K562 (cell line): ENCODE results near the gene BTAF1. TPM values are rescaled to one million over a fixed set of nuclear protein-coding genes. Genes with fewer than 3 reads are reported as not detected.

Experiments
- ATF1 ChIP-seq, 2 experiments: fragments of 450-650 bp in 1 of 2; IDR thresholded peaks; 2 replicates each; pipeline ENCODE4 v1.6.1; 2016; ENCODE audit warnings: missing compliant biosample characterization in 1 of 2, missing genetic modification characterization in 1 of 2
- CCNT2 ChIP-seq: IDR thresholded peaks from 2 replicates; pipeline ENCODE4 v1.6.1; 2011; ENCODE audit warnings: borderline replicate concordance, low read depth, mild to moderate bottlenecking, moderate library complexity, mixed read lengths, low read length; ENCODE audit not compliant: insufficient read length; ENCODE audit errors: extremely low read depth
- FOSL1 ChIP-seq: fragments of 200-800 bp; sonication (Bioruptor generic); conservative IDR thresholded peaks from 2 replicates; pipeline ENCODE4 v1.6.1; 2016; ENCODE audit warnings: missing genetic modification characterization, missing compliant biosample characterization
- HLTF ChIP-seq: fragments of 450-650 bp; IDR thresholded peaks from 2 replicates; pipeline ENCODE4 v1.6.1; 2016
- HMGN3 ChIP-seq: IDR thresholded peaks from 2 replicates; pipeline ENCODE4 v1.6.1; 2011; ENCODE audit warnings: borderline replicate concordance, low read depth, mild to moderate bottlenecking, mixed read lengths, low read length; ENCODE audit not compliant: insufficient read length; ENCODE audit errors: extremely low read depth
- ILK ChIP-seq: fragments of 450-650 bp; IDR thresholded peaks from 2 replicates; pipeline ENCODE4 v1.6.1; 2016; ENCODE audit warnings: missing genetic modification characterization, low read depth, mild to moderate bottlenecking, missing compliant biosample characterization, moderate library complexity, borderline replicate concordance
- KDM1A ChIP-seq, 2 experiments: fragments of 450-650 bp; IDR thresholded peaks; 2 replicates each; pipeline ENCODE4 v1.6.1; 2016; ENCODE audit warnings: mild to moderate bottlenecking in 2 of 2
- KLF6 ChIP-seq: fragments of 250-450 bp; sonication (Bioruptor Pico); IDR thresholded peaks from 2 replicates; pipeline ENCODE4 v1.4.0; 2020; ENCODE audit warnings: mild to moderate bottlenecking, moderate library complexity, borderline replicate concordance
- LCOR ChIP-seq: sonication (generic); formaldehyde crosslinking; IDR thresholded peaks from 2 replicates; pipeline ENCODE4 v1.8.0; 2022; ENCODE audit warnings: mild to moderate bottlenecking, missing genetic modification reagents
- MEIS2 ChIP-seq: fragments of 450-650 bp; IDR thresholded peaks from 2 replicates; pipeline ENCODE4 v1.6.1; 2014; ENCODE audit warnings: mild to moderate bottlenecking; ENCODE audit not compliant: partially characterized antibody
- PPARD ChIP-seq: fragments of 250-450 bp; sonication (Bioruptor Pico); IDR thresholded peaks from 2 replicates; pipeline ENCODE4 v1.8.0; 2022; ENCODE audit warnings: inconsistent platforms, mild to moderate bottlenecking, moderate library complexity
- RBM17 ChIP-seq: fragments of 200-400 bp; formaldehyde crosslinking; IDR thresholded peaks from 2 replicates; pipeline ENCODE4 v1.6.1; 2017; ENCODE audit warnings: low read depth, mild to moderate bottlenecking, low read length, borderline replicate concordance
- TBP ChIP-seq: optimal IDR thresholded peaks from 2 replicates; pipeline ENCODE3; 2011; ENCODE audit warnings: low read depth, low read length, improper control_type of control experiment
- TRIM25 ChIP-seq: fragments of 450-650 bp; IDR thresholded peaks from 2 replicates; pipeline ENCODE4 v1.7.0; 2016; ENCODE audit warnings: borderline replicate concordance
- U2AF2 ChIP-seq: fragments of 200-400 bp; formaldehyde crosslinking; optimal IDR thresholded peaks from 2 replicates; pipeline ENCODE3; 2017; ENCODE audit warnings: low read depth, mild to moderate bottlenecking, low read length
- ZMIZ1 ChIP-seq, 2 experiments: fragments of 150-350 bp in 1 of 2; IDR thresholded peaks; 2 replicates each; pipeline ENCODE4 v1.6.1; 2012 to 2016; ENCODE audit warnings: low read depth in 2 of 2, low read length in 2 of 2, mild to moderate bottlenecking in 1 of 2, moderate library complexity in 1 of 2
- ZNF347 ChIP-seq: fragments of 450-650 bp; formaldehyde crosslinking; IDR thresholded peaks from 2 replicates; pipeline ENCODE4 v1.4.0; 2020; ENCODE audit warnings: low read depth, mild to moderate bottlenecking, moderate library complexity
- ZNF436 ChIP-seq: fragments of 250-450, 450-650 bp; sonication (Bioruptor Pico); formaldehyde crosslinking; IDR thresholded peaks from 2 replicates; pipeline ENCODE4 v1.7.0; 2020; ENCODE audit warnings: mild to moderate bottlenecking
- polyA plus RNA-seq, 8 experiments: library from polyadenylated mRNA; depleted of rRNA in 4 of 8; stranded (reverse) in 5 of 8; unstranded in 3 of 8; fragments of >200 nt; fragmentation: Nextera tagmentation in 2 of 8; fragmentation: Illumina TruSeq in 1 of 8; extraction: Ambion mirVana in 2 of 8; extraction: Trizol in 1 of 8; gene quantifications; 2 replicates each; pipeline versions ENCODE4 v1.2.1 to v1.2.3, GENCODE V29; 2011 to 2014; ENCODE audit warnings: inconsistent platforms in 1 of 8, missing spikeins in 1 of 8
- total RNA-seq, 7 experiments: library from RNA; depleted of rRNA in 6 of 7; stranded (reverse); fragments of >200 nt in 6 of 7; fragmentation: Illumina TruSeq in 2 of 7; extraction: Trizol in 2 of 7; gene quantifications; 2 replicates each; pipeline versions ENCODE4 v1.2.1 to v1.2.3, GENCODE V29; 2011 to 2021; ENCODE audit warnings: low replicate concordance in 1 of 7
- TF ChIP-seq, protein P1 (sequence below): fragments of 250-450 bp; sonication (Bioruptor Pico); IDR thresholded peaks from 2 replicates; pipeline ENCODE4 v1.8.0; 2021; ENCODE audit warnings: moderate library complexity, mild to moderate bottlenecking, inconsistent platforms
- TF ChIP-seq, protein P2 (sequence below): fragments of 250-450 bp; sonication (Bioruptor Pico); IDR thresholded peaks from 2 replicates; pipeline ENCODE4 v1.8.0; 2022; ENCODE audit warnings: inconsistent platforms

Gene BTAF1
- total and polyA plus RNA-seq, 9 of the 15 experiments (the other 6 are each of a cell fraction or from before 2014, with no cell fraction given): 6.6 to 70.7 (median 30.5) TPM

DNA sequence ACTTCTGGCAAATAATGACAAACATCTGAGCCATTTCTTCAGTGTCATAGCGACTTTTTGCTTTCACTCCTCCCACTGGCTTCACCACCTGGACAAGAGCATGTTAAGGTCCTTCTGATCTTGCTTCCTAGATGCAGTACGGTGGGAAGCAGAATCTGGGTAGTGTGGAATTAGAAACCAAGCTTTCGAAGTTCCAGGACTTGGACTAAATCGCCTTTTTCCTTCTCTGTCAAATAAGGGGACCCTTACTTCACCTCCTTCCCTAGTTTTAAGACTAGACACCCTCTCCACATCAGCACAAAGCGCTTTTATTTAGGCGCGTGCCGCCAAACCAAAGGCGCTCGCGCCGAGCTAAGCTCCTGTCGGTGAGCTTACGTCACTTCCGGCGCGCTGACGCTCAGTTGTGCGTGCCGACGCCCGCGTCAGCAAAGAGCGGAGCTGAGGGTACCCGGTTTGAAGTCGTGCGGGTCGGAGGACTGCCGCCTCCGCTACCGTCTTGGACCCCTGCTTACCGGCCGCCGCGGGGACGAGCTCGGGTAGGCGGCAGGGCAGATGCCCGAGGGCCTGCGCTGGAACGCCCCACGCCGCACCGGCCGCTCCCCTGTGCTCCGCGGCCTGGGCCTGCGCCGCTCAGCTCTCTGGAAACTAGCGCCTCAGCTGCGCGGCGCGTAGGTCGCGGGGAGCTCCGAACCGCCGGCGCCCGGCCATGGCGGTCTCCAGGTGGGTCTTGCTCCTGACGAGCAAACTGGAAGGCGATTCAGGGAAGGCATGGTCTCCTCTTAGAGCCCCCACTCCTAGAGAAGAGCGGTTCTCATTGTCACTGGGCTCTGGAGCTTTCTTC is at the start of gene BTAF1 (continued):
- TF ChIP-seq ATF1 (CRISPR knock-in tag; IDR thresholded peaks at IDR 0.05): peak; percentile 69
- peak; percentile 98 for TF ChIP-seq ATF1 (tag; IDR thresholded peaks at IDR 0.05)
- no peak for TF ChIP-seq KLF6
- TF ChIP-seq ILK: no peak
- no peak for TF ChIP-seq RBM17
- no peak for TF ChIP-seq MEIS2
- TF ChIP-seq KDM1A (IDR thresholded peaks at IDR 0.05): no peak
- TF ChIP-seq HMGN3: no peak
- TF ChIP-seq ZMIZ1 (IDR thresholded peaks at IDR 0.05; ENCODE audit: low read depth in 2 of 2, low read length in 2 of 2): no peak
- TF ChIP-seq TBP: peak; percentile 72
- no peak for TF ChIP-seq U2AF2
- TF ChIP-seq TRIM25: no peak
- no peak for TF ChIP-seq PPARD (CRISPR knock-in tag)
- TF ChIP-seq, protein P1, sequence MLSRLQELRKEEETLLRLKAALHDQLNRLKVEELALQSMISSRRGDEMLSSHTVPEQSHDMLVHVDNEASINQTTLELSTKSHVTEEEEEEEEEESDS (CRISPR knock-in tag): no peak
- peak; percentile 15 for TF ChIP-seq CCNT2
- TF ChIP-seq ZNF347 (CRISPR knock-in tag): no peak
- TF ChIP-seq, protein P2, sequence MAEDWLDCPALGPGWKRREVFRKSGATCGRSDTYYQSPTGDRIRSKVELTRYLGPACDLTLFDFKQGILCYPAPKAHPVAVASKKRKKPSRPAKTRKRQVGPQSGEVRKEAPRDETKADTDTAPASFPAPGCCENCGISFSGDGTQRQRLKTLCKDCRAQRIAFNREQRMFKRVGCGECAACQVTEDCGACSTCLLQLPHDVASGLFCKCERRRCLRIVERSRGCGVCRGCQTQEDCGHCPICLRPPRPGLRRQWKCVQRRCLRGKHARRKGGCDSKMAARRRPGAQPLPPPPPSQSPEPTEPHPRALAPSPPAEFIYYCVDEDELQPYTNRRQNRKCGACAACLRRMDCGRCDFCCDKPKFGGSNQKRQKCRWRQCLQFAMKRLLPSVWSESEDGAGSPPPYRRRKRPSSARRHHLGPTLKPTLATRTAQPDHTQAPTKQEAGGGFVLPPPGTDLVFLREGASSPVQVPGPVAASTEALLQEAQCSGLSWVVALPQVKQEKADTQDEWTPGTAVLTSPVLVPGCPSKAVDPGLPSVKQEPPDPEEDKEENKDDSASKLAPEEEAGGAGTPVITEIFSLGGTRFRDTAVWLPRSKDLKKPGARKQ: no peak
- TF ChIP-seq HLTF: no peak
- no peak for TF ChIP-seq ZNF436 (CRISPR knock-in tag)
- TF ChIP-seq LCOR (CRISPR knock-in tag): no peak
- TF ChIP-seq FOSL1 (tag): 0 out of 2 replicates have a peak, but pooled peaks have one; percentile 31
